ENCODE data around the gene ZNF618.

DNA sequence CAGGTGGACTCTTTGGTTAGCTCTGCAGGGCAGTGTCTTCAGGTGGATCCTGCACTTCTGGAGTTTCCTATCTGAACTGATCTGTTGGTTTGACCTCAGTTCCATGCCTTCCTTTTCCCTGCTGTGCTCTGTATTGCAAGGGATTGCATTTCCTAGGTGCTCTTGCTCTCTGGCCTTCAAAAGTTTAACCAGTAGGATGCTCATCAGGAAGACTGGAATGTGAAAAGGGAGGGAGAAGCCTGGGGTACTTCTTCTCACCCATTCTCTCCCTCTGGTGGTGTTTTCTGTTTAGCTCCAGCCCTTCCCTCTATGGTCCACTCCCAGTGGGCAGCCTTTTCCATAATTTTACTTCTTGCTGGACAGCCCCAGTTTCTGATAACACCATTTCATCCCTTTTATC lies 78.5 kb downstream of the ZNF618 start:
- TF ChIP-seq, protein P1, sequence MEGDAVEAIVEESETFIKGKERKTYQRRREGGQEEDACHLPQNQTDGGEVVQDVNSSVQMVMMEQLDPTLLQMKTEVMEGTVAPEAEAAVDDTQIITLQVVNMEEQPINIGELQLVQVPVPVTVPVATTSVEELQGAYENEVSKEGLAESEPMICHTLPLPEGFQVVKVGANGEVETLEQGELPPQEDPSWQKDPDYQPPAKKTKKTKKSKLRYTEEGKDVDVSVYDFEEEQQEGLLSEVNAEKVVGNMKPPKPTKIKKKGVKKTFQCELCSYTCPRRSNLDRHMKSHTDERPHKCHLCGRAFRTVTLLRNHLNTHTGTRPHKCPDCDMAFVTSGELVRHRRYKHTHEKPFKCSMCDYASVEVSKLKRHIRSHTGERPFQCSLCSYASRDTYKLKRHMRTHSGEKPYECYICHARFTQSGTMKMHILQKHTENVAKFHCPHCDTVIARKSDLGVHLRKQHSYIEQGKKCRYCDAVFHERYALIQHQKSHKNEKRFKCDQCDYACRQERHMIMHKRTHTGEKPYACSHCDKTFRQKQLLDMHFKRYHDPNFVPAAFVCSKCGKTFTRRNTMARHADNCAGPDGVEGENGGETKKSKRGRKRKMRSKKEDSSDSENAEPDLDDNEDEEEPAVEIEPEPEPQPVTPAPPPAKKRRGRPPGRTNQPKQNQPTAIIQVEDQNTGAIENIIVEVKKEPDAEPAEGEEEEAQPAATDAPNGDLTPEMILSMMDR (IDR thresholded peaks at IDR 0.05; ENCODE audit: poor library complexity): no peak
- no peak for TF ChIP-seq EZH2phosphoT487 (IDR thresholded peaks at IDR 0.05; ENCODE audit: low read depth, severe bottlenecking, unreplicated experiment)
